ENCODE data around the gene RFTN1.
A peak's percentile ranks its signal among the peaks of the same experiment; 100 is the strongest.

The RFTN1 gene

DNA sequence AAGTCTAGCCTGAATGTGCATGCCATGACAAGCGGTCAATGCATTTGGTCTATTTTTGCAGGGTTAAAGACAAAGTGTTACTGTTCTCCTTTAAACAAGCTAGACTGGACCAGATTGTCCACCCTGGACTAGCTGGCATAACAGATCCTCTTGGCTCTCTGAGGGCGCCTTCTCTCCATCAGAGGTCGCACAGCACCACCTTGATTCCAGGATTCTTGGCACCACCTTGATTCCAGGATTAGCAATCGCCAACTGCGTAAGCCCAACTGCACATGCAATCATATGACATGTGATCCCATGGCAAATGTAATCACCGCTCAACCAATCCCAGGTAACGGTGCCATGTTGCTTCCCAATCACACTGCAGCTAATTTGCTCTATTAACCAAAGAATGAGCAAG lies 149.9 kb downstream of the RFTN1 start:
- H3K9me3 Mint-ChIP-seq, result peaks cover 7% of the 10 kb centered on the region
- no peak overlapping the region for H3K27ac Mint-ChIP-seq
- intact Hi-C loops (cut with micrococcal nuclease), result no loop called here
- peaks cover 70% of the 10 kb centered on the region for H3K4me1 Mint-ChIP-seq (ENCODE audit: low read depth)
- H3K4me3 Mint-ChIP-seq, result no peak overlapping the region
- peaks cover 56% of the 10 kb centered on the region for H3K36me3 Mint-ChIP-seq (ENCODE audit: low read depth)
- H3K27me3 Mint-ChIP-seq, result no peaks in the 10 kb centered on the region

DNA sequence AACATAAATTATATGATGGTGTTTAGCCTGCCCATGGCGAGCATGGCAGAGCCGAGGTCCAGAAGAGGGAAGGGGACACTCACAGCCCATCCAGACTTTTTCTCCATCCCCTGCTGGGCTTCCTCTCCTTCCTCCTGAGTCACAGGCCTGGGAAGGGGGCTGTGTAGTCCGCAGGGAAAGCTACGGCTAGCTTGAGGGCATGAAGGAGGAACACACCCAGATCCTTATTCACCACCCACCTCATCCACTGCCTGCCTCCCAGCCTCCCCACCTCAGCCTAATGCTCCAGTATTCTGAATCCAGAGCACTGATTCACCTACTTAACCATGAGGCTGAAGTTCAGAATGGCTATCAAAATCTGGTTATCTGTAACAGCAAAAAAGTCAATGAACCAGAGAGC lies 150.7 kb downstream of the RFTN1 start:
- Mint-ChIP-seq H3K4me3 (no peak overlapping the region), H3K4me1 (ENCODE audit: low read depth) (peaks cover 73% of the 10 kb centered on the region), H3K27ac (no peak overlapping the region), H3K36me3 (ENCODE audit: low read depth) (peaks cover 58% of the 10 kb centered on the region), H3K27me3 (no peaks in the 10 kb centered on the region), H3K9me3 (peaks cover 7% of the 10 kb centered on the region)
- intact Hi-C loops (cut with micrococcal nuclease), result no loop called here

DNA sequence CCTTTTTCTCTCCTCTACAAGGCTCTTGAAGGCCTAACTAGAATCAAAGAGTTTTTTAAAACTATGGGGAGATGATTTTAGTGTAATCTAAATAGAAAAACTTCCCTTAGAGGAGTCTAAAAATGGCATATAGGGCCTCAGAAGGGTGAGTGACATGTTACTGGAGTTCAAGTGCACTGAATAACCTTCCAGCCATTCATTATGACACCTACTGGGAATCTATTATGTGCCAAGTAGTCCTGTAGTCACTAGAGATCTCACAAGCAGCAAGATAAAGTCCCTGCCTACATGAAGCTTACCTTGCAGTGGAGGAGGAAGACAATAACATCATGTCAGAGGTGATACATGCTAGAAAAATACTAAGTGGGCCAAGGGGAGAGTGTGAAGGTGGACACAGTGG lies 152.4 kb downstream of the RFTN1 start:
- H3K4me1 Mint-ChIP-seq (ENCODE audit: low read depth), result peaks cover 72% of the 10 kb centered on the region
- H3K9me3 Mint-ChIP-seq, result peaks cover 7% of the 10 kb centered on the region
- no peaks in the 10 kb centered on the region for H3K27me3 Mint-ChIP-seq
- peak overlapping the region; percentile 8 for H3K27ac Mint-ChIP-seq
- no peak overlapping the region for H3K4me3 Mint-ChIP-seq
- intact Hi-C loops (cut with micrococcal nuclease), result no loop called here
- H3K36me3 Mint-ChIP-seq (ENCODE audit: low read depth), result peaks cover 58% of the 10 kb centered on the region

DNA sequence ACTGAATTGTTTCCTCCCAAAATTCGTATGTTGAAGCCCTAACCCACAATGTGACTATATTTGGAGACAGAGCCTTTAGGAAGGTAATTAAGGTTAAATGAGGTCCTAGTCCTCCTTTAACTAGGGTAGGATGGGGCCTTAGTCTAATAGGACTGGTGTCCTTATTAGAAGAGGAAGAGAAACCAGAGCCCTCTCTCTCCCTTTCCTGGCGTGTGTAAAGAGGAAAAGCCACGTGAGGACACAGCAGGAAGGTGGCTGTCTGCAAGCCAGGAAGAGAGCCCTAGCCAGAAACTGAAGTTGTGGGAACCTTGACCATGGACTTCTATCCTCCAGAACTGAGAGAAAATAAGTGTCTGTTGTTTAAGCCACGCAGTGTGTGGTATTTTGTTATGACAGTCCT lies 154.2 kb downstream of the RFTN1 start:
- no peaks in the 10 kb centered on the region for H3K27me3 Mint-ChIP-seq
- peaks cover 7% of the 10 kb centered on the region for H3K9me3 Mint-ChIP-seq
- peaks cover 57% of the 10 kb centered on the region for H3K36me3 Mint-ChIP-seq (ENCODE audit: low read depth)
- intact Hi-C loops (cut with micrococcal nuclease), result no loop called here
- H3K4me1 Mint-ChIP-seq (ENCODE audit: low read depth), result peaks cover 74% of the 10 kb centered on the region
- peak overlapping the region; percentile 58 for H3K27ac Mint-ChIP-seq
- H3K4me3 Mint-ChIP-seq, result no peak overlapping the region

- H3K4me3 Mint-ChIP-seq, result no peak overlapping the region
- H3K36me3 Mint-ChIP-seq (ENCODE audit: low read depth), result peaks cover 58% of the 10 kb centered on the region
- H3K4me1 Mint-ChIP-seq (ENCODE audit: low read depth), result peaks cover 74% of the 10 kb centered on the region
- H3K27ac Mint-ChIP-seq, result no peak overlapping the region
- intact Hi-C loops (cut with micrococcal nuclease), result no loop called here
- H3K9me3 Mint-ChIP-seq, result peaks cover 7% of the 10 kb centered on the region
- H3K27me3 Mint-ChIP-seq, result no peaks in the 10 kb centered on the region
These were observed 155.2 kb downstream of the RFTN1 start for GRCh38 chr3:16358336-16358735.

DNA sequence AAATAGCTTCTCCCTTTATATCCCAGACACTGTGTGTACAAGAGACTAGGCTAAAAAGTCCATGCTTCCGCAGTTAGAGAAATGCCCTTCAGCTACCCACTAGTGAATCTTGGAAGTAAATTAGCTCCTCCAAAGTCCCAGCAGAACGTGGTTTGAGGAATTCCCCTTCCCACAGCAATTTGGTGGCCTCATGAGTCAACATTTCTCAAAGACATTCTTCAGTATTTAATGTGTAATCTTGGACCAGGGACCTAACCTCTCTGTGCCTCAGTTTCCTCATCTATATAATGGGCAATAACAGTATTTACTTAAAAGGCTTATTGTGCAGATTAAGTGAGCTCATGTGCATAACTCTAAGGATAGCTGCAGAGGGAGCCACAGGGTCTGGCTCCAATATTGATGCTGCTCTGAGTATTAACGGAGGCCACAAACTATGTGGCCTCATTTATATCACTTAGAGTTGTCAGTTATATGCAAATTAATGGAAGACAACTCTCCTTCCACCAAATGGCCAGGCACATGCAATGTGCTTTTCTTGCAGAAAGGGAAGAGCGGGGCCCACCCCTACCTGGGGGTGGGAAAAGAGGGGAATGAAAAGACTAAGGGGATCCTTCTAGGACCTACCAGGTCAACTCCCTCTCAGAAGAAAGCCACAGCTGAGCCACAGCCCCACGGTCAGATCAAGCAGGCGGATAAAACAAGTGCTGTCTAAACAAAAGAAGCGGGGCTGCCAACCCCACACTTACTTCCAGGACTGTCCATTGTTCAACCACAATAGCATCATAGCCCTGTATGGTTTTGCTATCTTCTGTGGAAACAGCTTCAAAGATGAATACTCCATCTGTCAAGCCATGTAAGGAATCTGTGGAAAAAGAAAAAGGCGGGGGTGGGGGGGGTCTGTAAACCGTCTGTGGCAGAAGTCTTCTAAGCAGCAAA lies 156.0 kb downstream of the RFTN1 start:
- Mint-ChIP-seq H3K4me1 (ENCODE audit: low read depth) (peaks cover 68% of the 10 kb centered on the region), H3K36me3 (ENCODE audit: low read depth) (peaks cover 67% of the 10 kb centered on the region), H3K4me3 (no peak overlapping the region), H3K9me3 (peaks cover 7% of the 10 kb centered on the region), H3K27ac (no peak overlapping the region), H3K27me3 (no peaks in the 10 kb centered on the region)
- intact Hi-C loops (cut with micrococcal nuclease), result no loop called here

GRCh38 chr3:16355828-16356227 lies 157.7 kb downstream of the RFTN1 start:
- H3K4me3 Mint-ChIP-seq, result no peak overlapping the region
- H3K36me3 Mint-ChIP-seq (ENCODE audit: low read depth), result peaks cover 68% of the 10 kb centered on the region
- intact Hi-C loops (cut with micrococcal nuclease), result no loop called here
- H3K9me3 Mint-ChIP-seq, result peaks cover 7% of the 10 kb centered on the region
- no peaks in the 10 kb centered on the region for H3K27me3 Mint-ChIP-seq
- no peak overlapping the region for H3K27ac Mint-ChIP-seq
- peaks cover 57% of the 10 kb centered on the region for H3K4me1 Mint-ChIP-seq (ENCODE audit: low read depth)

DNA sequence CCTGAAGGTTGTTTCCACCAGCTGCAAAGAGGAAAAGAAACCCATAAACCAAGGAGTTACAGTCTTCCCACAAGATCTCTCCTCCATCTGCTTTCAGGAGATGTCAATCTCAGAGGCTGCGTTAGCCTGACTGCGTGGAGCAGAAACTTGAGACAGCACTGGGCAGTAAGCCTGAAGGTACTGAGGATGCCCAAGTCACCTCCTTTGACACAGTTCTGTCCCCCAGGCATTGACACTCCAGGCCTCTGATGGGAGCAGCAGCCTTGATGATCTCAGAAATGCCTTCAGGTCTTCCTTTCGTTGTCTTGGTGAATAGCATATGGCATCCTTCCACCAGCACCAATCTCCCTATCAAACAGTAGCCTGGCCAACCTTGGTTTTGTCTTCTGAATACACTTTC lies 159.2 kb downstream of the RFTN1 start:
- H3K27me3 Mint-ChIP-seq, result no peaks in the 10 kb centered on the region
- H3K36me3 Mint-ChIP-seq (ENCODE audit: low read depth), result peaks cover 83% of the 10 kb centered on the region
- H3K27ac Mint-ChIP-seq, result peak overlapping the region; percentile 10
- H3K4me1 Mint-ChIP-seq (ENCODE audit: low read depth), result peaks cover 53% of the 10 kb centered on the region
- peaks cover 3% of the 10 kb centered on the region for H3K9me3 Mint-ChIP-seq
- intact Hi-C loops (cut with micrococcal nuclease), result no loop called here
- H3K4me3 Mint-ChIP-seq, result no peak overlapping the region

GRCh38 chr3:16352428-16352827 lies 161.1 kb downstream of the RFTN1 start:
- intact Hi-C loops (cut with micrococcal nuclease), result no loop called here
- H3K27ac Mint-ChIP-seq, result no peak overlapping the region
- peaks cover 40% of the 10 kb centered on the region for H3K4me1 Mint-ChIP-seq (ENCODE audit: low read depth)
- H3K4me3 Mint-ChIP-seq, result no peak overlapping the region
- H3K27me3 Mint-ChIP-seq, result no peaks in the 10 kb centered on the region
- H3K36me3 Mint-ChIP-seq (ENCODE audit: low read depth), result peaks cover 91% of the 10 kb centered on the region
- no peaks in the 10 kb centered on the region for H3K9me3 Mint-ChIP-seq

DNA sequence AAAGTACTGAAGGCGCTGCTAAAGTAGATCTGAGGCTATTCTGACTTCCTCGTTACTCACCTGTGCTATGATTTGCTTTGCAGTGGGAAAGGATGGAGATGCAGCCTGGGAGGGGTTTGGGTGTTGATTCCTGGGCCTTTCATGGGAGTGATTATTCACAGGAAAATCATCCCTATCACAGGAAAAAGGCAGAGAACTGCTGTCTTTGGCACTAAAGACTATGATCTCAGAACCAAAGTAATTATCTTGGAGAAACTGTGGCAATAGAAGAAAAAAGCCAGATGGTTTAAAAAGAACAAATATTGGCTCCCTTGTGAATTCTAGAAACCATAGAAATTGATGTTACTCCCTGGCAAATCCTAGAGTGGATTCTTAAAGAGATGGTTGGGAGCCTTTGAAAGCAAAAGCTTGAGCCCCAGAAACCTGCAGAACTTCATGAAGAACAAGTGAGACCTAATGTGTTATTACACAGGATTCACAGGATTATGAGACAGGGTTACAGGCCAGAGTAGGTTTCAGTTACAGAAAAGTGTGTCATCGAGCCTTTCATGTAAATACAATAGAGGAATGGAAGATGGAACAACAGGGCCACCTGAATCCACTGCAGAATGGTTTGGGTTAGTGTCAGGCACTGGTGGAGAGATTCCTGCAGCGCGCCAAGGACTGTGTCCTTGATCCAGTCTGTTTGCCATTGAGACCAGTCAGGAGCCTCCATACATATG lies 162.7 kb downstream of the RFTN1 start:
- no peaks in the 10 kb centered on the region for H3K27me3 Mint-ChIP-seq
- no peak overlapping the region for H3K27ac Mint-ChIP-seq
- H3K9me3 Mint-ChIP-seq, result no peaks in the 10 kb centered on the region
- H3K36me3 Mint-ChIP-seq (ENCODE audit: low read depth), result peaks cover 91% of the 10 kb centered on the region
- intact Hi-C loops (cut with micrococcal nuclease), result no loop called here
- peaks cover 24% of the 10 kb centered on the region for H3K4me1 Mint-ChIP-seq (ENCODE audit: low read depth)
- H3K4me3 Mint-ChIP-seq, result no peak overlapping the region

- Mint-ChIP-seq H3K27ac (no peak overlapping the region), H3K4me3 (no peak overlapping the region), H3K27me3 (no peaks in the 10 kb centered on the region), H3K4me1 (ENCODE audit: low read depth) (peaks cover 17% of the 10 kb centered on the region), H3K9me3 (no peaks in the 10 kb centered on the region), H3K36me3 (ENCODE audit: low read depth) (peaks cover 94% of the 10 kb centered on the region)
- intact Hi-C loops (cut with micrococcal nuclease), result no loop called here
These were observed 163.4 kb downstream of the RFTN1 start for GRCh38 chr3:16349986-16350596.

GRCh38 chr3:16347548-16347947 lies 166.0 kb downstream of the RFTN1 start:
- Mint-ChIP-seq H3K4me3 (no peak overlapping the region), H3K4me1 (ENCODE audit: low read depth) (peaks cover 16% of the 10 kb centered on the region), H3K27ac (no peak overlapping the region), H3K27me3 (no peaks in the 10 kb centered on the region), H3K36me3 (ENCODE audit: low read depth) (peaks cover 82% of the 10 kb centered on the region), H3K9me3 (no peaks in the 10 kb centered on the region)
- intact Hi-C loops (cut with micrococcal nuclease), result no loop called here

- Mint-ChIP-seq H3K9me3 (no peaks in the 10 kb centered on the region), H3K36me3 (ENCODE audit: low read depth) (peaks cover 77% of the 10 kb centered on the region), H3K27me3 (no peaks in the 10 kb centered on the region), H3K4me3 (no peak overlapping the region), H3K4me1 (ENCODE audit: low read depth) (peaks cover 16% of the 10 kb centered on the region), H3K27ac (no peak overlapping the region)
- intact Hi-C loops (cut with micrococcal nuclease), result no loop called here
These were observed 167.0 kb downstream of the RFTN1 start for GRCh38 chr3:16346413-16347081.

DNA sequence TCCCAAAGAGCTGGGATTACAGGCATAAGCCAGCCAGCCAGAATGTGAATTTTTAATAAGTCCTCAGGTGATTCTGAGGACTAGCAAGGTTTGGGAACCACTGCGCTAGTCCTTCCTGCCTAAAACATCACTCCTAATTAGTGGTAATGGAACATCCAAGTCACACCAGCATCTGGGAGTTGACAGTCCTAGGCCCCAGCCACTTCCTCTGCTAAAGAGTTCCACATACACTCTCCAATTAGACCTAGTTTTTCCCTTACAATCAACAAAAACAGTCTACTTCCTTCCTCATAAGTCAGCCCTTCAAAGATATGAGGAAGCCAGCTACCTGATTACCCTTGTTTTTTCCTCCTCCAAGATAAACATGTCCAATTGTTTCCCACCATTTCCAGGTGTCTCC lies 170.4 kb downstream of the RFTN1 start:
- Mint-ChIP-seq H3K4me3 (no peak overlapping the region), H3K36me3 (ENCODE audit: low read depth) (peaks cover 52% of the 10 kb centered on the region), H3K4me1 (ENCODE audit: low read depth) (peaks cover 29% of the 10 kb centered on the region), H3K27ac (no peak overlapping the region), H3K9me3 (no peaks in the 10 kb centered on the region), H3K27me3 (no peaks in the 10 kb centered on the region)
- intact Hi-C loops (cut with micrococcal nuclease), result no loop called here

All from dendritic cell treated with granulocyte-macrophage colony-stimulating factor and Interleukin-4, amounts not matched to agents 40 ng/mL and 50 ng/mL, for 4 days (primary cell).